HEK293 (cell line): ENCODE results near the gene TTF2.

Source experiments
- CTCF ChIA-PET: fragments of 350-600 bp; formaldehyde crosslinking; extraction: SDS; loops from one replicate; lab custom pipeline; 2021; ENCODE audit warnings: antibody characterized with exemption; lab: Yijun Ruan, JAX
- POLR2A ChIA-PET: fragments of 300-600 bp; formaldehyde crosslinking; extraction: SDS; loops from one replicate; lab custom pipeline; 2020; ENCODE audit warnings: antibody characterized with exemption, inconsistent platforms; lab: Yijun Ruan, JAX
- H3K27ac ChIP-seq: fragments of 200-500 bp; sonication (Bioruptor generic); 2 replicates; pipeline ENCODE4 v1.5.1; 2014; ENCODE audit warnings: low read depth, low read length, control low read depth, inconsistent platforms; ENCODE audit errors: extremely low read depth
- H3K36me3 ChIP-seq, 2 experiments: fragments of 200-500 bp in 1 of 2; sonication (Bioruptor generic) in 1 of 2; 1 replicate in 1 of 2; 2 replicates in 1 of 2; pipeline ENCODE4 v1.5.1; 2014 to 2017; ENCODE audit warnings: inconsistent platforms in 2 of 2, low read length in 2 of 2; ENCODE audit not compliant: control insufficient read depth in 2 of 2, insufficient read depth in 1 of 2
- H3K4me1 ChIP-seq: fragments of 200-500 bp; sonication (Bioruptor generic); 2 replicates; pipeline ENCODE4 v1.5.1; 2014; ENCODE audit warnings: mild to moderate bottlenecking, low read length, inconsistent platforms; ENCODE audit not compliant: control insufficient read depth, insufficient read depth
- H3K4me3 ChIP-seq: 2 replicates; pipeline ENCODE4 v1.5.1; 2011; ENCODE audit warnings: low read depth, mild to moderate bottlenecking, control low read depth, low read length, moderate library complexity
- H3K9me3 ChIP-seq: fragments of 200-500 bp; sonication (Bioruptor generic); 2 replicates; pipeline ENCODE4 v1.5.1; 2014; ENCODE audit warnings: low read depth, low read length, inconsistent platforms; ENCODE audit not compliant: control insufficient read depth, insufficient read depth
- PRDM4 ChIP-seq: fragments of 450-650 bp; formaldehyde crosslinking; IDR thresholded peaks from 2 replicates; pipeline ENCODE4 v1.5.1; 2017; ENCODE audit warnings: missing biosample characterization, missing genetic modification characterization
- ZNF223 ChIP-seq: fragments of 450-650 bp; formaldehyde crosslinking; IDR thresholded peaks from 2 replicates; pipeline ENCODE4 v1.5.1; 2016; ENCODE audit warnings: missing biosample characterization, missing genetic modification characterization
- ZNF350 ChIP-seq: fragments of 450-650 bp; formaldehyde crosslinking; IDR thresholded peaks from 2 replicates; pipeline ENCODE4 v1.5.0; 2017; ENCODE audit warnings: missing biosample characterization, mild to moderate bottlenecking, missing genetic modification characterization
- ZNF423 ChIP-seq: fragments of 450-650 bp; formaldehyde crosslinking; IDR thresholded peaks from 2 replicates; pipeline ENCODE4 v1.5.1; 2016; ENCODE audit warnings: missing biosample characterization, missing genetic modification characterization
- ZNF473 ChIP-seq: fragments of 450-650 bp; formaldehyde crosslinking; IDR thresholded peaks from 2 replicates; pipeline ENCODE4 v1.5.1; 2017; ENCODE audit warnings: missing biosample characterization, missing genetic modification characterization
- ZNF558 ChIP-seq: fragments of 450-650 bp; formaldehyde crosslinking; IDR thresholded peaks from 2 replicates; pipeline ENCODE4 v1.5.1; 2016; ENCODE audit warnings: missing biosample characterization, missing genetic modification characterization
- ZNF626 ChIP-seq: fragments of 450-650 bp; sonication (Bioruptor Pico); formaldehyde crosslinking; IDR thresholded peaks from 2 replicates; pipeline ENCODE4 v1.5.1; 2018; ENCODE audit warnings: missing biosample characterization, missing genetic modification characterization, inconsistent platforms
- ZNF664 ChIP-seq: fragments of 450-650 bp; formaldehyde crosslinking; IDR thresholded peaks from 2 replicates; pipeline ENCODE4 v1.5.1; 2016; ENCODE audit warnings: missing biosample characterization, missing genetic modification characterization
- TF ChIP-seq, protein P1 (sequence below): fragments of 450-650 bp; formaldehyde crosslinking; conservative IDR thresholded peaks from 2 replicates; pipeline ENCODE4 v1.5.1; 2016; ENCODE audit warnings: low read depth, missing biosample characterization, missing genetic modification characterization
- TF ChIP-seq, protein P2 (sequence below): fragments of 450-650 bp; IDR thresholded peaks from 2 replicates; pipeline ENCODE4 v1.5.1; 2018; ENCODE audit warnings: missing biosample characterization, mild to moderate bottlenecking, missing genetic modification characterization
- TF ChIP-seq, protein P3 (sequence below): fragments of 450-650 bp; formaldehyde crosslinking; IDR thresholded peaks from 2 replicates; pipeline ENCODE4 v1.5.1; 2016; ENCODE audit warnings: missing biosample characterization, missing genetic modification characterization
- TF ChIP-seq, protein P4 (sequence below): fragments of 450-650 bp; formaldehyde crosslinking; IDR thresholded peaks from 2 replicates; pipeline ENCODE4 v1.5.1; 2016; ENCODE audit warnings: missing biosample characterization, missing genetic modification characterization

Gene TTF2

DNA sequence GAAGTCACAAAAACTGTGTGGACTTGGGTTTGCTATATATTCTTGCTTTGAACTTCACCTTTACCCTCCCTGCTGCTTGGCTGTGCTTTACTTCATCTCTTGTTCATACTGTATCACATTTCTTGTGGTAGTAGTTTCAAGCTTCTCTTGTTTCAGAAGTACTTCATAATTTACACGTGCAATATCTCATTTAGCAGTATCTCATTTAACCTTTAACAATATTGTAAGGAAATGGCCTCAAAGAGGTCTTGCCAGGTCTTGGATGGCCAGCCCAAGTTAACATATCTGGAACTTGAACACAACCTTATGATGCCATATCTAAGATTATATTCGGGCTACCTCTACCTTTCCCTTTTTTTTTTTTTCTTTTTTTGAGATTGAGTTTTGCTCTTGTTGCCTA, 63.1 kb downstream of the TTF2 start:
- H3K4me1 ChIP-seq, result no peaks in the 10 kb centered on the region
- CTCF ChIA-PET, result interaction anchor here (0.6 to 3.0 kb wide), 6 partner anchors 10 to 549 kb away, joined by 3 to 18 read pairs (median 6); no protein-coding TSS in a partner anchor
- POLR2A ChIA-PET, result interaction anchor here (0.8 kb wide), 1 partner anchor 64 kb away, joined by 3 read pairs; the partner anchor contains the start of gene TTF2

DNA sequence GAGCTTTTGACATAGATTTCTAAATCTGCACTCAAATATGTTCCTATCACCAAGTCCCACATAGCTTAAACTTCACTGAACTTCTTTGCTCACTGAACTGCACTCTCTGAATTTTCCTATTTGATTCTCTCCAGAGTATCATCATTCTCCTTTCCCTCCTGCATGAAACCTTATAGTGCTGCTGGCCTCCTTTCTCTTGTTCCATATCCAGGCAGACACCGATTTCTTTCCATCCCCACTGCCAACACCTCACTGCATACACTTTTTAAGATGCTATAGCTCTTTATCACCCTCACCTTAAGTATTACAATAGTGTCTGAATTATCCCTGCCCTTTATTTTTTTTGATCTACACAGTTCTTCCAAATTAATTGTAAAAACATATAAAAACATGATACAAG, 64.5 kb downstream of the TTF2 start:
- no peaks in the 10 kb centered on the region for H3K36me3 ChIP-seq
- no peaks in the 10 kb centered on the region for H3K9me3 ChIP-seq
- TF ChIP-seq ZNF423 (no peak), ZNF473 (tag by site-specific recombination) (no peak)
- TF ChIP-seq, protein P1, sequence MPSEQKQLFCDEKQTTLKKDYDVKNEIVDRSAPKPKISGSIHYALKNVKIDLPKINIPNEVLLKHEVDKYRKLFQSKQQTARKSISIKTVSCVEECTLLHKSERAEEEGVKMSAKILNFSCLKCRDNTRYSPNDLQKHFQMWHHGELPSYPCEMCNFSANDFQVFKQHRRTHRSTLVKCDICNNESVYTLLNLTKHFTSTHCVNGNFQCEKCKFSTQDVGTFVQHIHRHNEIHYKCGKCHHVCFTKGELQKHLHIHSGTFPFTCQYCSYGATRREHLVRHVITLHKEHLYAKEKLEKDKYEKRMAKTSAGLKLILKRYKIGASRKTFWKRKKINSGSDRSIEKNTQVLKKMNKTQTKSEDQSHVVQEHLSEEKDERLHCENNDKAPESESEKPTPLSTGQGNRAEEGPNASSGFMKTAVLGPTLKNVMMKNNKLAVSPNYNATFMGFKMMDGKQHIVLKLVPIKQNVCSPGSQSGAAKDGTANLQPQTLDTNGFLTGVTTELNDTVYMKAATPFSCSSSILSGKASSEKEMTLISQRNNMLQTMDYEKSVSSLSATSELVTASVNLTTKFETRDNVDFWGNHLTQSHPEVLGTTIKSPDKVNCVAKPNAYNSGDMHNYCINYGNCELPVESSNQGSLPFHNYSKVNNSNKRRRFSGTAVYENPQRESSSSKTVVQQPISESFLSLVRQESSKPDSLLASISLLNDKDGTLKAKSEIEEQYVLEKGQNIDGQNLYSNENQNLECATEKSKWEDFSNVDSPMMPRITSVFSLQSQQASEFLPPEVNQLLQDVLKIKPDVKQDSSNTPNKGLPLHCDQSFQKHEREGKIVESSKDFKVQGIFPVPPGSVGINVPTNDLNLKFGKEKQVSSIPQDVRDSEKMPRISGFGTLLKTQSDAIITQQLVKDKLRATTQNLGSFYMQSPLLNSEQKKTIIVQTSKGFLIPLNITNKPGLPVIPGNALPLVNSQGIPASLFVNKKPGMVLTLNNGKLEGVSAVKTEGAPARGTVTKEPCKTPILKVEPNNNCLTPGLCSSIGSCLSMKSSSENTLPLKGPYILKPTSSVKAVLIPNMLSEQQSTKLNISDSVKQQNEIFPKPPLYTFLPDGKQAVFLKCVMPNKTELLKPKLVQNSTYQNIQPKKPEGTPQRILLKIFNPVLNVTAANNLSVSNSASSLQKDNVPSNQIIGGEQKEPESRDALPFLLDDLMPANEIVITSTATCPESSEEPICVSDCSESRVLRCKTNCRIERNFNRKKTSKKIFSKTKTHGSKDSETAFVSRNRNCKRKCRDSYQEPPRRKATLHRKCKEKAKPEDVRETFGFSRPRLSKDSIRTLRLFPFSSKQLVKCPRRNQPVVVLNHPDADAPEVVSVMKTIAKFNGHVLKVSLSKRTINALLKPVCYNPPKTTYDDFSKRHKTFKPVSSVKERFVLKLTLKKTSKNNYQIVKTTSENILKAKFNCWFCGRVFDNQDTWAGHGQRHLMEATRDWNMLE (tag by site-specific recombination), result no peak
- CTCF ChIA-PET, result interaction anchor here (0.6 to 1.1 kb wide), 3 partner anchors 57 to 270 kb away, joined by 3 to 6 read pairs (median 4); no protein-coding TSS in a partner anchor
- no peaks in the 10 kb centered on the region for H3K4me1 ChIP-seq
- POLR2A ChIA-PET, result no interaction called here
- no peak overlapping the region for H3K4me3 ChIP-seq
- H3K27ac ChIP-seq, result no peak overlapping the region

More for the DNA sequence above, 63.1 kb downstream of the TTF2 start:
- Histone ChIP-seq H3K9me3 (no peaks in the 10 kb centered on the region), H3K4me3 (no peak overlapping the region), H3K27ac (no peak overlapping the region), H3K36me3 (peaks cover 0 to 3% of the 10 kb centered on the region in 2 experiments; a peak in 1 of 3 replicates)
- 0 out of 2 replicates have a peak, but pooled peaks have one; percentile 16 for TF ChIP-seq PRDM4 (tag by site-specific recombination)
- TF ChIP-seq ZNF626, result no peak
- TF ChIP-seq ZNF558, result no peak
- TF ChIP-seq, protein P2, sequence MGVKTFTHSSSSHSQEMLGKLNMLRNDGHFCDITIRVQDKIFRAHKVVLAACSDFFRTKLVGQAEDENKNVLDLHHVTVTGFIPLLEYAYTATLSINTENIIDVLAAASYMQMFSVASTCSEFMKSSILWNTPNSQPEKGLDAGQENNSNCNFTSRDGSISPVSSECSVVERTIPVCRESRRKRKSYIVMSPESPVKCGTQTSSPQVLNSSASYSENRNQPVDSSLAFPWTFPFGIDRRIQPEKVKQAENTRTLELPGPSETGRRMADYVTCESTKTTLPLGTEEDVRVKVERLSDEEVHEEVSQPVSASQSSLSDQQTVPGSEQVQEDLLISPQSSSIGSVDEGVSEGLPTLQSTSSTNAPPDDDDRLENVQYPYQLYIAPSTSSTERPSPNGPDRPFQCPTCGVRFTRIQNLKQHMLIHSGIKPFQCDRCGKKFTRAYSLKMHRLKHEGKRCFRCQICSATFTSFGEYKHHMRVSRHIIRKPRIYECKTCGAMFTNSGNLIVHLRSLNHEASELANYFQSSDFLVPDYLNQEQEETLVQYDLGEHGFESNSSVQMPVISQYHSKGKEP (tag by site-specific recombination), result no peak
- TF ChIP-seq ZNF664 (tag by site-specific recombination), result peak; percentile 99
- TF ChIP-seq, protein P3, sequence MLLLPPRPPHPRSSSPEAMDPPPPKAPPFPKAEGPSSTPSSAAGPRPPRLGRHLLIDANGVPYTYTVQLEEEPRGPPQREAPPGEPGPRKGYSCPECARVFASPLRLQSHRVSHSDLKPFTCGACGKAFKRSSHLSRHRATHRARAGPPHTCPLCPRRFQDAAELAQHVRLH (tag by site-specific recombination), result no peak
- TF ChIP-seq ZNF350, result no peak

DNA sequence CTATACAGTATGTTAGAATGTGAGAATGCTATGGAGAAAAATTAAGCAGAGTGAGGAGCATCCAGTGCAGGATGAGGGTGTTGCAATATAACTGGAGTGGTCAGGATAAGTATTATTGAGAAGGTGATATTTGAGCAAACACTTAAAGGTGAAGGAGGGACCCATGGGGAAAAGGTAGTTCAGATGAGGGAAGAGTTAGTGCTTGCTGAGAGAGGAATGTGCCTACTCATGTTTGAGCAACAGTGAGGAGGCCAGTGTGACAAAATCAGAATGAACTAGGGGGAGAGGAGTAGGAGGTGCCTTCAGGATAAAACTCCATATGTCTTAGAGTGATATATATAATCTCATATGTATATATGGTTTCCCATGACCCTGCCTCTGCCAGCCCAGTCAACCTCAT, 67.7 kb downstream of the TTF2 start:
- TF ChIP-seq, protein P4, sequence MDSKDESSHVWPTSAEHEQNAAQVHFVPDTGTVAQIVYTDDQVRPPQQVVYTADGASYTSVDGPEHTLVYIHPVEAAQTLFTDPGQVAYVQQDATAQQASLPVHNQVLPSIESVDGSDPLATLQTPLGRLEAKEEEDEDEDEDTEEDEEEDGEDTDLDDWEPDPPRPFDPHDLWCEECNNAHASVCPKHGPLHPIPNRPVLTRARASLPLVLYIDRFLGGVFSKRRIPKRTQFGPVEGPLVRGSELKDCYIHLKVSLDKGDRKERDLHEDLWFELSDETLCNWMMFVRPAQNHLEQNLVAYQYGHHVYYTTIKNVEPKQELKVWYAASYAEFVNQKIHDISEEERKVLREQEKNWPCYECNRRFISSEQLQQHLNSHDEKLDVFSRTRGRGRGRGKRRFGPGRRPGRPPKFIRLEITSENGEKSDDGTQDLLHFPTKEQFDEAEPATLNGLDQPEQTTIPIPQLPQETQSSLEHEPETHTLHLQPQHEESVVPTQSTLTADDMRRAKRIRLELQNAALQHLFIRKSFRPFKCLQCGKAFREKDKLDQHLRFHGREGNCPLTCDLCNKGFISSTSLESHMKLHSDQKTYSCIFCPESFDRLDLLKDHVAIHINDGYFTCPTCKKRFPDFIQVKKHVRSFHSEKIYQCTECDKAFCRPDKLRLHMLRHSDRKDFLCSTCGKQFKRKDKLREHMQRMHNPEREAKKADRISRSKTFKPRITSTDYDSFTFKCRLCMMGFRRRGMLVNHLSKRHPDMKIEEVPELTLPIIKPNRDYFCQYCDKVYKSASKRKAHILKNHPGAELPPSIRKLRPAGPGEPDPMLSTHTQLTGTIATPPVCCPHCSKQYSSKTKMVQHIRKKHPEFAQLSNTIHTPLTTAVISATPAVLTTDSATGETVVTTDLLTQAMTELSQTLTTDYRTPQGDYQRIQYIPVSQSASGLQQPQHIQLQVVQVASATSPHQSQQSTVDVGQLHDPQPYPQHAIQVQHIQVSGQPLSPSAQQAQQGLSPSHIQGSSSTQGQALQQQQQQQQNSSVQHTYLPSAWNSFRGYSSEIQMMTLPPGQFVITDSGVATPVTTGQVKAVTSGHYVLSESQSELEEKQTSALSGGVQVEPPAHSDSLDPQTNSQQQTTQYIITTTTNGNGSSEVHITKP (tag by site-specific recombination), result no peak
- TF ChIP-seq ZNF223 (tag by site-specific recombination), result no peak
- TF ChIP-seq, all 188 proteins: peak for 0
- POLR2A ChIA-PET, result no interaction called here
- H3K4me1 ChIP-seq, result no peaks in the 10 kb centered on the region
- CTCF ChIA-PET, result interaction anchor here (0.7 to 3.4 kb wide), 14 partner anchors 10 to 1023 kb away, joined by 3 to 26 read pairs (median 6); no protein-coding TSS in a partner anchor
- H3K4me3 ChIP-seq, result no peak overlapping the region
- no peaks in the 10 kb centered on the region for H3K9me3 ChIP-seq
- no peak overlapping the region for H3K27ac ChIP-seq
- no peaks in the 10 kb centered on the region for H3K36me3 ChIP-seq
